ENCODE data around the gene CBLB.
A peak's percentile ranks its signal among the peaks of the same experiment; 100 is the strongest.

Gene CBLB

GRCh38 chr3:105868742-105869530, at the start of gene CBLB:
Gene CBLB (minus strand): TSS chr3:105869012. CDS start chr3:105867577, 1,435 bp downstream.
- DNase-seq: peak; percentile 88

GRCh38 chr3:105916767-105917166, 48.0 kb upstream of the CBLB start:
- DNase-seq: no peak

GRCh38 chr3:105915524-105915923, 46.7 kb upstream of the CBLB start:
- no peak for DNase-seq

- DNase-seq: no peak
Observed at GRCh38 chr3:105913616-105914015, 44.8 kb upstream of the CBLB start.

- no peak for DNase-seq
Observed at GRCh38 chr3:105912891-105913290, 44.1 kb upstream of the CBLB start.

GRCh38 chr3:105911496-105911895, 42.7 kb upstream of the CBLB start:
- no peak for DNase-seq

- no peak for DNase-seq
Observed at GRCh38 chr3:105907777-105908176, 39.0 kb upstream of the CBLB start.

GRCh38 chr3:105906836-105907235, 38.0 kb upstream of the CBLB start:
- no peak for DNase-seq

- DNase-seq: no peak
Observed at GRCh38 chr3:105906345-105906744, 37.5 kb upstream of the CBLB start.

GRCh38 chr3:105905328-105905727, 36.5 kb upstream of the CBLB start:
- no peak for DNase-seq

GRCh38 chr3:105904678-105905284, 36.0 kb upstream of the CBLB start:
- no peak for DNase-seq

- no peak for DNase-seq
Observed at GRCh38 chr3:105904251-105904650, 35.4 kb upstream of the CBLB start.

GRCh38 chr3:105899516-105899915, 30.7 kb upstream of the CBLB start:
- DNase-seq: no peak

GRCh38 chr3:105891101-105891500, 22.3 kb upstream of the CBLB start:
- no peak for DNase-seq

- no peak for DNase-seq
Observed at GRCh38 chr3:105888621-105889579, 20.1 kb upstream of the CBLB start.

- no peak for DNase-seq
Observed at GRCh38 chr3:105885256-105885655, 16.4 kb upstream of the CBLB start.

- no peak for DNase-seq
Observed at GRCh38 chr3:105883798-105884377, 15.1 kb upstream of the CBLB start.

GRCh38 chr3:105880681-105881290, 12.0 kb upstream of the CBLB start:
- DNase-seq: no peak

- DNase-seq: no peak
Observed at GRCh38 chr3:105878061-105878460, 9.2 kb upstream of the CBLB start.

GRCh38 chr3:105877336-105877910, 8.6 kb upstream of the CBLB start:
- DNase-seq: no peak

GRCh38 chr3:105876780-105877327, 8.0 kb upstream of the CBLB start:
- no peak for DNase-seq

All from stimulated activated CD4-positive, alpha-beta T cell treated with anti-CD3 and anti-CD28 coated beads, Interleukin-4, amount 100 ng/mL, for 24 hours (primary cell).